Peyer's patch (tissue), 4 donors: Measurements from ENCODE around the gene NDUFS7. TPM values are rescaled to one million over a fixed set of nuclear protein-coding genes. Genes with fewer than 3 reads are reported as not detected.

Experiments used
- DNase-seq, 3 donors: peaks; one replicate each; pipeline ENCODE4 v3.0.0-alpha.2; 2017 to 2019
- H3K27ac ChIP-seq, 4 donors: fragments of 200-600 bp; sonication (generic); one replicate each; pipeline ENCODE4 v1.5.1; 2016 to 2019
- H3K27me3 ChIP-seq, 2 donors: fragments of 200-600 bp; sonication (generic); one replicate each; pipeline ENCODE4 v1.5.1; 2019
- H3K36me3 ChIP-seq, 3 donors: fragments of 200-600 bp; sonication (generic); one replicate each; pipeline ENCODE4 v1.5.1; 2016 to 2019
- H3K4me1 ChIP-seq, 4 donors: fragments of 200-600 bp; sonication (generic); one replicate each; pipeline ENCODE4 v1.5.1; 2016 to 2019
- H3K4me3 ChIP-seq, 4 donors: fragments of 200-600 bp; sonication (generic); 1 replicate in 3 of 4; 2 replicates in 1 of 4; pipeline ENCODE4 v1.5.1; 2016 to 2019; ENCODE audit warnings: mild to moderate bottlenecking in 1 of 4
- H3K9me3 ChIP-seq, 4 donors: fragments of 200-600 bp; sonication (generic); one replicate each; pipeline ENCODE4 v1.5.1; 2016 to 2019; ENCODE audit warnings: mild to moderate bottlenecking in 1 of 4
- POLR2A ChIP-seq, 2 donors: fragments of 450-650 bp; IDR thresholded peaks; one replicate each; pipeline ENCODE4 v1.5.1; 2017; ENCODE audit warnings: antibody characterized with exemption in 2 of 2, mild to moderate bottlenecking in 2 of 2, moderate library complexity in 2 of 2
- total RNA-seq, 4 donors: library from RNA; depleted of rRNA; stranded (reverse); fragments of >200 nt; gene quantifications; one replicate each; pipeline ENCODE4 v1.1.0, GENCODE V29; 2016
- TF ChIP-seq, protein P1 (sequence below), 6 experiments: fragments of 450-650 bp in 4 of 6; fragments of 200-600 bp in 2 of 6; sonication (generic) in 1 of 6; IDR thresholded peaks; one replicate each; pipeline ENCODE4 v1.5.1; 2017 to 2019; ENCODE audit warnings: antibody characterized with exemption in 6 of 6, mild to moderate bottlenecking in 3 of 6, moderate library complexity in 1 of 6

The NDUFS7 gene
- total RNA-seq = 100 to 1,000 TPM in 3 of 4 donors, 10 to 100 TPM in 1; 99.9 to 165 (median 156) TPM

DNA sequence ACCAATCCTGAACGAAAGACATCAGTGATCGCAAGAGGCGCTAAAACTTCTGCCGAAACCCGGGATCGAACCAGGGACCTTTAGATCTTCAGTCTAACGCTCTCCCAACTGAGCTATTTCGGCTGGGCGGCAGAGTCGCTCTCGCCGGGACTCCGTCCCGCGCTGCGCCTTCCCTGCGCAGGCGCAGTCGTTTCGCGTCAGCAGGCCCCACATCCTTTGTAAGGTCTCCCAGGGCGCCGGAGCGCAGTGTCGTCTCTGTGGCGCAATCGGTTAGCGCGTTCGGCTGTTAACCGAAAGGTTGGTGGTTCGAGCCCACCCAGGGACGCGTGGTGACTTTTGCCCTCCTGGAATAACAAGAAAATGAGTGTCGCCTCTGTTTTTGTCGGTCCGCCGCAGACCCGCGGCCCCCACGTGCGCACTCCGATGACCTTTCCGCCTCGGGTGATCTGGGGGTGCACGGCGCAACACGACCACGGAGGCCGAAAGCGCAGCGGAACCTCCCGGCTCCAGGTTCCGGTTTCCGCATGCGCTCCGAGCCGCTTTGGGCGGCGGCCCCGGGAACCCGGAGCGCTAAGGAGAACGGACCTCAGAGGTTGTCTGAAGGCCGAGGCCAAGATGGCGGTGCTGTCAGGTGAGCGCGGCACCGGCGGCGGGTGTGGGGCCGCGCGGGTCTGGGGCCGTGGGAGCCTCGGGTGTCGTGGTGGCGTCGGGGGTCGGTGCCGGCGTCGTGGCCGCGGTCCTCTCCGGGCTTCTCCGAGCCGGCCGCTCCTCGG, at the start of gene NDUFS7:
Gene NDUFS7 (plus strand): TSS at position 596 of the 773 bp plus-strand sequence. CDS start 20 bp downstream, at position 616.
- H3K27me3 ChIP-seq = no peaks in the 10 kb centered on the region
- H3K27ac ChIP-seq = peak within 1 kb of the TSS; percentile 83 to 90 (median 87)
- peak; percentile 86 to 97 (median 95) for DNase-seq
- peak; percentile 76 to 83 for TF ChIP-seq POLR2A (IDR thresholded peaks at IDR 0.05)
- TF ChIP-seq, protein P1, sequence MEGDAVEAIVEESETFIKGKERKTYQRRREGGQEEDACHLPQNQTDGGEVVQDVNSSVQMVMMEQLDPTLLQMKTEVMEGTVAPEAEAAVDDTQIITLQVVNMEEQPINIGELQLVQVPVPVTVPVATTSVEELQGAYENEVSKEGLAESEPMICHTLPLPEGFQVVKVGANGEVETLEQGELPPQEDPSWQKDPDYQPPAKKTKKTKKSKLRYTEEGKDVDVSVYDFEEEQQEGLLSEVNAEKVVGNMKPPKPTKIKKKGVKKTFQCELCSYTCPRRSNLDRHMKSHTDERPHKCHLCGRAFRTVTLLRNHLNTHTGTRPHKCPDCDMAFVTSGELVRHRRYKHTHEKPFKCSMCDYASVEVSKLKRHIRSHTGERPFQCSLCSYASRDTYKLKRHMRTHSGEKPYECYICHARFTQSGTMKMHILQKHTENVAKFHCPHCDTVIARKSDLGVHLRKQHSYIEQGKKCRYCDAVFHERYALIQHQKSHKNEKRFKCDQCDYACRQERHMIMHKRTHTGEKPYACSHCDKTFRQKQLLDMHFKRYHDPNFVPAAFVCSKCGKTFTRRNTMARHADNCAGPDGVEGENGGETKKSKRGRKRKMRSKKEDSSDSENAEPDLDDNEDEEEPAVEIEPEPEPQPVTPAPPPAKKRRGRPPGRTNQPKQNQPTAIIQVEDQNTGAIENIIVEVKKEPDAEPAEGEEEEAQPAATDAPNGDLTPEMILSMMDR (IDR thresholded peaks at IDR 0.05) = peak in 5 of 6 experiments; percentile 11 to 67 (median 56)
- H3K4me1 ChIP-seq = peaks cover 0 to 23% (median 4%) of the 10 kb centered on the region in 4 donors
- peak within 1 kb of the TSS; percentile 66 to 91 (median 78) for H3K4me3 ChIP-seq
- peaks cover 0 to 14% (median 0%) of the 10 kb centered on the region in 3 donors for H3K36me3 ChIP-seq
- no peaks in the 10 kb centered on the region for H3K9me3 ChIP-seq

DNA sequence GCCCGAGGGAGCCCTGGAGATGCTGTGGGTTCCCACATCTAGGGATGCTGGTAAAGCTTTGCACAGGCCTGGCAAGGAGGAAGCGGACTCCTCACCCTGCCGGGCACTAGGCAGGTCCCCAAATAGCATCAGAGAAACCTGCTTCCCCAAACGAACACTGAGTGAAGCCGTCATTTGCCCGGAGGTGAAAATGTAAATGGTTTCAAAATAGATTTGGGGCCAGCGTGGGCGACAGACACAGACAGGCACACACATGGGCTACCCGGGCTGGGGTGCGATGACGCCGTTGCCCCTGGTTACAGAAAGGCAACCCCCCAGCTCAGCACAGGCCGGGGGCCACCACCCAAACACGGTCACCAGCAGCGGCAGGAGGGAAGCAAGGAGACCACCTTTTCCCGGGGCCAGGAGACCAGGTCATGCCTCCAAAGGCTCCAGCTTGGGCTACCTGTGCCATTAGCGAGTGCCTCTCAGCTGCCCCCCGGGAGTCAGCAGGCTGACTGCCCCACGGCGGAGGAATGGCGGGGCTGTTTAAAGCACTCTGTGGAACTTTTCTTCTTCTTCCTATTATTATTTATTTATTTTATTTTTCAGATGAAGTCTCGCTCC, 47.5 kb upstream of the NDUFS7 start:
- no peak for DNase-seq
- no peak overlapping the region for H3K27ac ChIP-seq
- H3K9me3 ChIP-seq = no peaks in the 10 kb centered on the region
- H3K4me1 ChIP-seq = no peaks in the 10 kb centered on the region
- H3K27me3 ChIP-seq = no peaks in the 10 kb centered on the region
- TF ChIP-seq, protein P1 (IDR thresholded peaks at IDR 0.05) = no peak
- no peak for TF ChIP-seq POLR2A (IDR thresholded peaks at IDR 0.05)
- H3K36me3 ChIP-seq = no peaks in the 10 kb centered on the region
- H3K4me3 ChIP-seq = no peak overlapping the region

DNA sequence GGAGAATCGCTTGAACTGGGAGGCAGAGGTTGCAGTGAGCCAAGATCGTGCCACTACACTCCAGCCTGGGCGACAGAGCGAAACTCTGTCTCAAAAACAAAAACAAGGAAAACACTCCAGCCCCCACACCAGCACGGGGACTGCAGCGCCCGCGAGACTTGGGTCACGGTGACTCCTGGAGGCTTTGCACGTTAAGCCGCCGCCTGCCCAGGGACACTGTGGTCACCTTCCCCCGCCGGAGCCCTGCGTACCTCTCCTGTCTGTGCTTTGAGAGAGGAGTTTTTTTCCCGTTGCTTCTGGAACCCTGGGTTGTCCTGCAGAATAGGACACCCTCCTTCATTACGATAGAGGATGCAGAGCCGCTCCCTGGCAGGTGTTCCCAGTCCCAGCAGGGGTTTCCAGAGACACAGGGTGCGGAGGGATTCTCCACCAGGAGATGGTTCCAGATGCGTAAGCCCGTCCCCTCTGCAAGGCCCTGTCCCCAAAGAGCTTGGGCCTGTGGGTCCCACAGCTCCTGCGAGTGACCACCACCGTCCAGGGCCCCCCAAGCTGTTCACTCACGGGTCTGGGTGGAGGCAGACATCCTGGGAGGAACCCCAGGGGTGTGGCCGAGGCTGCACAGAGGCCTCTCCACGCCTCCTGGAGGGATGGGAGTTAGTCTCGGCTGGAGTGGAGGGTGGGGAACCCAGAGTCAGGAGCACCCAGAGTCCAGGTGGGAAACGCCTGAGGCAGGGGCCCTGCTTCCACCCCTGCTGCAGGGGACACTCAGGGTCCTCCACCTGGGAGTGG, 42.8 kb upstream of the NDUFS7 start:
- Histone ChIP-seq H3K27me3 (no peaks in the 10 kb centered on the region), H3K9me3 (no peaks in the 10 kb centered on the region), H3K36me3 (no peaks in the 10 kb centered on the region), H3K4me1 (no peaks in the 10 kb centered on the region), H3K4me3 (no peak overlapping the region), H3K27ac (no peak overlapping the region)
- no peak for DNase-seq
- TF ChIP-seq POLR2A (IDR thresholded peaks at IDR 0.05) = no peak
- TF ChIP-seq, protein P1 (IDR thresholded peaks at IDR 0.05) = no peak

DNA sequence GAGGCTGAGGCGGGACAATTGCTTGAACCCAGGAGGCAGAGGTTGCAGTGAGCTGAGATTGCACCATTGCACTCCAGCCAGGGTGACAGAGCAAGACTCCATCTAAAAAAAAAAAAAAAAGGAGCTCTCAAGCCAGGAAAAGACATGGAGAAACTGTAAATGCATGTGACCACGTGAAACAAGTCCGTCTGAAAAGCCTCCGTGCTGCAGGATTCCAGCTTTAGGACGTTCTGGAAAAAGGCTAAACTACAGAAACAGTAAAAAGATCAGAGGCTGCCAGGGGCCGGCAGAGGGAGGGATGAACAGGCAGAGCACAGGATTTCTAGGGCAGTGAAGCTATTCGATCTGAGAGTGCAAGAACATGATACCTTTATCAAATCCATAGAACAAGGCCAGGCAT, 40.7 kb upstream of the NDUFS7 start:
- no peak for DNase-seq
- no peaks in the 10 kb centered on the region for H3K9me3 ChIP-seq
- H3K4me1 ChIP-seq = no peaks in the 10 kb centered on the region
- no peak overlapping the region for H3K4me3 ChIP-seq
- no peaks in the 10 kb centered on the region for H3K36me3 ChIP-seq
- no peak overlapping the region for H3K27ac ChIP-seq
- TF ChIP-seq, protein P1 (IDR thresholded peaks at IDR 0.05) = no peak
- TF ChIP-seq POLR2A (IDR thresholded peaks at IDR 0.05) = no peak
- no peaks in the 10 kb centered on the region for H3K27me3 ChIP-seq

DNA sequence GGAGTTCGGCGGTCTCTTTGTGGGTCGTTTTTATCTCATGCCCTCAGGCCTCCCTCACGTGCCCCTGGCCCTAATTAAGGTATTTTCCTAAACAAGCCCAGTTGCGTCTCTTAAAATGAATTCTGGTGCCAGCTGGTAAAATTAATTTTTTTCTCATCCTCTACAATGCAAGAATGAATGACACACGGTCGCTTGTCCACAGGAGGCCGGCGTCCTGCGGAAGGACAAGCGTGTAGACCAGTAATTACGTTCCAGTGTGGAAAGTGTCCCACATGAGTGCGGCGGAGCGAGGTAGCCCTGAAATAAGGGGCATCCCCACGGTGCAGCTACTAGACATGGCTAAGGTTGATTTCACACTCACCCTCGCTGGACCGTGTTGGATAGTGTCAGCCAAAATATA, 34.5 kb upstream of the NDUFS7 start:
- Histone ChIP-seq H3K4me1 (peaks cover 0 to 5% (median 0%) of the 10 kb centered on the region in 4 donors), H3K9me3 (no peaks in the 10 kb centered on the region), H3K4me3 (no peak overlapping the region), H3K36me3 (no peaks in the 10 kb centered on the region), H3K27me3 (no peaks in the 10 kb centered on the region), H3K27ac (no peak overlapping the region)
- TF ChIP-seq, protein P1 (IDR thresholded peaks at IDR 0.05) = no peak
- DNase-seq = no peak
